Panc1 (cell line): ENCODE measurements around the gene CDK13. TPM values are rescaled to one million over a fixed set of nuclear protein-coding genes. Genes with fewer than 3 reads are reported as not detected.
A peak's percentile ranks its signal among the peaks of the same experiment; 100 is the strongest.

Experiments
- ATAC-seq: fragments of 200-7000 bp; cut with Tn5 transposase; 2 replicates; pipeline ENCODE4 v1.9.1; 2020; ENCODE audit warnings: mild to moderate bottlenecking, moderate library complexity
- BruUV-seq: library from RNA; stranded (reverse); fragments of 400-500 nt; replicated peaks from 2 replicates; lab custom pipeline; 2021; lab: Mats Ljungman, UMichigan
- CTCF ChIA-PET: fragments of 300-600 bp; sonication (Branson Sonifier 250); formaldehyde crosslinking; loops from one replicate; lab custom pipeline; 2022; ENCODE audit warnings: antibody characterized with exemption; lab: Charles Lee
- POLR2A ChIA-PET: fragments of 300-600 bp; sonication (Branson Sonifier 250); formaldehyde crosslinking; loops from one replicate; lab custom pipeline; 2022; ENCODE audit warnings: antibody characterized with exemption; lab: Charles Lee
- DNase-seq: peaks from one replicate; pipeline ENCODE4 v3.0.0-alpha.2; 2010; ENCODE audit warnings: low read depth, low spot score
- H3K27ac ChIP-seq: 2 replicates; pipeline ENCODE4 v1.5.1; 2011; ENCODE audit warnings: mild to moderate bottlenecking, low read length, inconsistent platforms
- H3K27me3 ChIP-seq: fragments of 200-500 bp; sonication (Bioruptor generic); 2 replicates; pipeline ENCODE4 v1.6.0; 2014; ENCODE audit warnings: low read length, inconsistent platforms; ENCODE audit not compliant: control insufficient read depth, insufficient read depth
- H3K36me3 ChIP-seq: fragments of 200-500 bp; sonication (Bioruptor generic); 2 replicates; pipeline ENCODE4 v1.5.1; 2014; ENCODE audit warnings: inconsistent platforms, mild to moderate bottlenecking, low read length, moderate library complexity; ENCODE audit not compliant: control insufficient read depth, insufficient read depth
- H3K4me1 ChIP-seq: 2 replicates; pipeline ENCODE4 v1.5.1; 2011; ENCODE audit warnings: inconsistent platforms, mild to moderate bottlenecking, low read length, moderate library complexity; ENCODE audit not compliant: control insufficient read depth, insufficient read depth
- H3K4me3 ChIP-seq, 2 experiments: 2 replicates each; pipeline ENCODE4 v1.5.1; 2011 to 2012; ENCODE audit warnings: low read depth in 2 of 2, low read length in 2 of 2, mild to moderate bottlenecking in 2 of 2, inconsistent platforms in 1 of 2, moderate library complexity in 1 of 2
- H3K9me3 ChIP-seq: fragments of 200-500 bp; sonication (Bioruptor generic); 2 replicates; pipeline ENCODE4 v1.5.1; 2014; ENCODE audit warnings: low read depth, mild to moderate bottlenecking, inconsistent platforms, low read length, moderate library complexity; ENCODE audit not compliant: control insufficient read depth, insufficient read depth
- POLR2AphosphoS5 ChIP-seq: IDR thresholded peaks from 2 replicates; pipeline ENCODE4 v1.6.1; 2012; ENCODE audit warnings: mild to moderate bottlenecking, low read depth, low read length, moderate library complexity
- SIN3A ChIP-seq: IDR thresholded peaks from 2 replicates; pipeline ENCODE4 v1.6.1; 2012; ENCODE audit warnings: low read depth, mild to moderate bottlenecking, low read length, moderate library complexity, borderline replicate concordance; ENCODE audit not compliant: insufficient read depth
- TCF7L2 ChIP-seq: IDR thresholded peaks from 2 replicates; pipeline ENCODE4 v1.6.1; 2011; ENCODE audit warnings: mild to moderate bottlenecking, low read depth, low read length, inconsistent platforms
- in situ Hi-C: cut with HindIII; loops from 2 replicates; pipeline ENCODE4 v1.10.0; 2016; ENCODE audit warnings: low sequenced_read_pairs, low pct_unique_long_range_greater_than_20kb
- intact Hi-C: fragments of 100-400 bp; cut with micrococcal nuclease; formaldehyde crosslinking; loops from one replicate; pipeline ENCODE4 v1.10.0; 2022; ENCODE audit not compliant: unreplicated experiment
- total RNA-seq: library from RNA; stranded (reverse); gene quantifications from one replicate; pipeline ENCODE4 v1.2.1, GENCODE V29; 2021; ENCODE audit not compliant: unreplicated experiment
- TF ChIP-seq, protein P1 (sequence below), 2 experiments: IDR thresholded peaks; 2 replicates each; pipeline ENCODE4 v1.6.1; 2011 to 2012; ENCODE audit warnings: low read depth in 2 of 2, control low read depth in 1 of 2, low read length in 1 of 2, mild to moderate bottlenecking in 1 of 2, moderate library complexity in 1 of 2; ENCODE audit not compliant: insufficient read depth in 1 of 2
- TF ChIP-seq, protein P2 (sequence below): fragments of 450-650 bp; IDR thresholded peaks from 2 replicates; pipeline ENCODE4 v1.5.1; 2017; ENCODE audit warnings: mild to moderate bottlenecking

The CDK13 gene
- total RNA-seq, 1 experiment from 2014 or later: 52.0 TPM

DNA sequence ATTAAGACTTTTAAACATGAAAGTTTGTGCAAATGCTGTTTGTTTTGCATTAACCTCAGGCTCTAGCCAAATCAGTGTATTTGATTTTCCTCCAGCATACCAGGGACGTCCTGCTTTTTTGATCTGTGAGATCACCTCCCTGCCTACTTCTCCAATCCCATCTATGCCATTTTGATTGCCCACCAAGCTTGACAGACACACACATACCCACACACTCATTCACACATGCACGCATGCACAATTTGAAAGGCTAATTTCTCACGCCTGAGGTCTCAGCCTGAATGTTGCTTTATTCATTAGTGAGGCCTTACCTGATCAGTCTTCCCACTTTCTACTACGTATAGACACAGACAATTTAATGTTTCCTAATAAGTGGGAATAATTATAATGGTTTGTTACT is 53.5 kb downstream of the CDK13 start:
- ATAC-seq (no peak), DNase-seq (no peak)
- H3K4me1 ChIP-seq: no peaks in the 10 kb centered on the region
- TF ChIP-seq, protein P1, sequence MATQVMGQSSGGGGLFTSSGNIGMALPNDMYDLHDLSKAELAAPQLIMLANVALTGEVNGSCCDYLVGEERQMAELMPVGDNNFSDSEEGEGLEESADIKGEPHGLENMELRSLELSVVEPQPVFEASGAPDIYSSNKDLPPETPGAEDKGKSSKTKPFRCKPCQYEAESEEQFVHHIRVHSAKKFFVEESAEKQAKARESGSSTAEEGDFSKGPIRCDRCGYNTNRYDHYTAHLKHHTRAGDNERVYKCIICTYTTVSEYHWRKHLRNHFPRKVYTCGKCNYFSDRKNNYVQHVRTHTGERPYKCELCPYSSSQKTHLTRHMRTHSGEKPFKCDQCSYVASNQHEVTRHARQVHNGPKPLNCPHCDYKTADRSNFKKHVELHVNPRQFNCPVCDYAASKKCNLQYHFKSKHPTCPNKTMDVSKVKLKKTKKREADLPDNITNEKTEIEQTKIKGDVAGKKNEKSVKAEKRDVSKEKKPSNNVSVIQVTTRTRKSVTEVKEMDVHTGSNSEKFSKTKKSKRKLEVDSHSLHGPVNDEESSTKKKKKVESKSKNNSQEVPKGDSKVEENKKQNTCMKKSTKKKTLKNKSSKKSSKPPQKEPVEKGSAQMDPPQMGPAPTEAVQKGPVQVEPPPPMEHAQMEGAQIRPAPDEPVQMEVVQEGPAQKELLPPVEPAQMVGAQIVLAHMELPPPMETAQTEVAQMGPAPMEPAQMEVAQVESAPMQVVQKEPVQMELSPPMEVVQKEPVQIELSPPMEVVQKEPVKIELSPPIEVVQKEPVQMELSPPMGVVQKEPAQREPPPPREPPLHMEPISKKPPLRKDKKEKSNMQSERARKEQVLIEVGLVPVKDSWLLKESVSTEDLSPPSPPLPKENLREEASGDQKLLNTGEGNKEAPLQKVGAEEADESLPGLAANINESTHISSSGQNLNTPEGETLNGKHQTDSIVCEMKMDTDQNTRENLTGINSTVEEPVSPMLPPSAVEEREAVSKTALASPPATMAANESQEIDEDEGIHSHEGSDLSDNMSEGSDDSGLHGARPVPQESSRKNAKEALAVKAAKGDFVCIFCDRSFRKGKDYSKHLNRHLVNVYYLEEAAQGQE (IDR thresholded peaks at IDR 0.05; ENCODE audit: insufficient read depth in 1 of 2, low read depth in 2 of 2, low read length in 1 of 2): no peak
- TF ChIP-seq TCF7L2 (no peak), POLR2AphosphoS5 (no peak), SIN3A (no peak)
- TF ChIP-seq, protein P2, sequence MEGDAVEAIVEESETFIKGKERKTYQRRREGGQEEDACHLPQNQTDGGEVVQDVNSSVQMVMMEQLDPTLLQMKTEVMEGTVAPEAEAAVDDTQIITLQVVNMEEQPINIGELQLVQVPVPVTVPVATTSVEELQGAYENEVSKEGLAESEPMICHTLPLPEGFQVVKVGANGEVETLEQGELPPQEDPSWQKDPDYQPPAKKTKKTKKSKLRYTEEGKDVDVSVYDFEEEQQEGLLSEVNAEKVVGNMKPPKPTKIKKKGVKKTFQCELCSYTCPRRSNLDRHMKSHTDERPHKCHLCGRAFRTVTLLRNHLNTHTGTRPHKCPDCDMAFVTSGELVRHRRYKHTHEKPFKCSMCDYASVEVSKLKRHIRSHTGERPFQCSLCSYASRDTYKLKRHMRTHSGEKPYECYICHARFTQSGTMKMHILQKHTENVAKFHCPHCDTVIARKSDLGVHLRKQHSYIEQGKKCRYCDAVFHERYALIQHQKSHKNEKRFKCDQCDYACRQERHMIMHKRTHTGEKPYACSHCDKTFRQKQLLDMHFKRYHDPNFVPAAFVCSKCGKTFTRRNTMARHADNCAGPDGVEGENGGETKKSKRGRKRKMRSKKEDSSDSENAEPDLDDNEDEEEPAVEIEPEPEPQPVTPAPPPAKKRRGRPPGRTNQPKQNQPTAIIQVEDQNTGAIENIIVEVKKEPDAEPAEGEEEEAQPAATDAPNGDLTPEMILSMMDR: no peak
- TSS peak; percentile 42 for BruUV-seq
- no peak overlapping the region for H3K27ac ChIP-seq
- H3K36me3 ChIP-seq: peaks cover 12% of the 10 kb centered on the region; the same call in 1 of the 2 replicates
- POLR2A ChIA-PET: interaction anchor here (0.7 kb wide), 1 partner anchor 120 kb away, joined by 4 read pairs; no protein-coding TSS in a partner anchor
- no peak overlapping the region for H3K4me3 ChIP-seq
- no peaks in the 10 kb centered on the region for H3K27me3 ChIP-seq
- intact Hi-C loops (no loop called here), in situ Hi-C loops (no loop called here)
- no peaks in the 10 kb centered on the region for H3K9me3 ChIP-seq
- CTCF ChIA-PET: no interaction called here

DNA sequence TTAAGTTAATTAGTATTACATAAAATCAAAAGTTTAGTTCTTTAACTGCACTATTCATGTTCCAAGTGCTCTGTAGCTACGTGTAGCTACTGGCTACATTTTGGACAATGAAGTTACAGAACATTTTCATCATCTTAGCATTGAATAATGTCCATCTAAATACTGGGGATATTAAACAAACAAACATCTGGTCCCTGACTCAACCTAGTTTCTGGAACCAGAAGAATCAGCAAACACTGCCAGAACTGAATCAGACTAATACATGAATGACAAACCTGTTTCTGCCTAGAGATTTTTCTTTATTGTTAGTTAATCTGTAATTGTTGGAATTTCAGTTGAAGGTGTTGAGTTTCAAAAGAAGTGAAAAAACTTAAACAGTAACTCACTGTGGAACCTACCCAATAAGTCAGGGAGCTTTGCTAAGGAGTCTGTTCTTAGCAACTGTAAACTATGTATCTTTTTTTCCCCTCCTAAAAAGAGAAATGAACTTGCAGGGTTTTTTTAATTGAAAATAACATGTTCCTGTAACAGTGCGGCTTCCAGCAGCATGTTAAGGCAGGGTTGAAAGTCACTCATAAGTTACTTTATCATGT is 58.3 kb downstream of the CDK13 start:
- ATAC-seq: no peak
- CTCF ChIA-PET: no interaction called here
- Histone ChIP-seq H3K9me3 (no peaks in the 10 kb centered on the region), H3K36me3 (no peaks in the 10 kb centered on the region), H3K4me1 (no peaks in the 10 kb centered on the region), H3K27ac (no peak overlapping the region), H3K27me3 (no peaks in the 10 kb centered on the region), H3K4me3 (no peak overlapping the region)
- no TSS peak for BruUV-seq
- POLR2A ChIA-PET: interaction anchor here (0.6 kb wide), 1 partner anchor 112 kb away, joined by 3 read pairs; no protein-coding TSS in a partner anchor
- in situ Hi-C loops: no loop called here
- no peak for TF ChIP-seq POLR2AphosphoS5
- TF ChIP-seq, protein P1 (IDR thresholded peaks at IDR 0.05; ENCODE audit: insufficient read depth in 1 of 2, low read depth in 2 of 2, low read length in 1 of 2): no peak
- no peak for TF ChIP-seq SIN3A
- intact Hi-C loops: no loop called here
- peak; percentile 7 for DNase-seq
